Activated CD4-positive, alpha-beta T cell treated with anti-CD3 and anti-CD28 coated beads for 1 hour (primary cell): Measurements from ENCODE around the gene IFI16.
A peak's percentile ranks its signal among the peaks of the same experiment; 100 is the strongest.
"Not testable (repeated sequence)": the region's sequence is repeated elsewhere in the genome, so short reads cannot be mapped to it uniquely, and the experiment has no call there.

Experiments used
- DNase-seq: peaks from one replicate; pipeline ENCODE4 v3.0.0-alpha.2; 2020

Gene IFI16

DNA sequence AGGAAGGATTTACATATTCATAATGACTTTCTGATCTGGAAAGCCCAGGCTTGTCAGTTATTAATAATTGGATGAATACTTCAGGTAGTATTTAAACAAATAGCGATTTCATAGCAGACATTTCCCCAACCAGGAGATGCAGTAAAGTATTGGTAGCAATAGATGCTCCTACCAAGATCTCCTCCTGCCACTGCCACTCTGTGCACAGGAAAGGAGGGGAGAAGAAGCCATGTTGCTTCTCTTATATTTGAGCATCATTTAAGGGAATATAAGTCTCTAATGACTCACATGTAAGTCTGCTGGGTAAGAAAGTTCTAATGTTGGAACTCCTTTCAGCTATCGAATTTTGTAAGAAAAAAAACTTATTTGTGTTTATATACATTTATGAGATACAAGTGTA is 420 bp upstream of the IFI16 start:
- DNase-seq: no peak

GRCh38 chr1:159010391-159010790 is 684 bp downstream of the IFI16 start:
- no peak for DNase-seq

- DNase-seq: not testable (repeated sequence)
Observed at GRCh38 chr1:159011001-159011400, 1.3 kb downstream of the IFI16 start.

GRCh38 chr1:159011751-159012150 is 2.0 kb downstream of the IFI16 start:
- no peak for DNase-seq

DNA sequence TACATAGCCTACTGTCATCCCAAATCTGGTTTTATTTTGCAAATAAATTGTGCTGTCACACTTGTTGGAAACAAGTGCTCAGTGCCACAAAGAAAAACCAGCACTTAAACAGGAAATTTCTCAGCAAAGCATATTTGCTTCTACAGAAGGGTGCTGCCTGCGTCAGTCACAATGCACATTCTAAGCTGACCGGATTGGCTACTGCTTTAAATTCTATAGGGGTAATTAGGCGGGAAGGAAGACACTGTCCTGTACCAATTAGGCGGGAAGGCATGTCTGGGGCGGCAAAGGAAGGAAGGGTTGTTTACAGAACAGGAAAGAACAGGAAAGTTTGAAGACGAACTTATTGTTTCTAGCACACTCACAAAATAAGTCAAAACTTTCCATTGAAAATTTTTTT is 2.8 kb downstream of the IFI16 start:
- DNase-seq: no peak

GRCh38 chr1:159014003-159014571 is 4.4 kb downstream of the IFI16 start:
- no peak for DNase-seq

DNA sequence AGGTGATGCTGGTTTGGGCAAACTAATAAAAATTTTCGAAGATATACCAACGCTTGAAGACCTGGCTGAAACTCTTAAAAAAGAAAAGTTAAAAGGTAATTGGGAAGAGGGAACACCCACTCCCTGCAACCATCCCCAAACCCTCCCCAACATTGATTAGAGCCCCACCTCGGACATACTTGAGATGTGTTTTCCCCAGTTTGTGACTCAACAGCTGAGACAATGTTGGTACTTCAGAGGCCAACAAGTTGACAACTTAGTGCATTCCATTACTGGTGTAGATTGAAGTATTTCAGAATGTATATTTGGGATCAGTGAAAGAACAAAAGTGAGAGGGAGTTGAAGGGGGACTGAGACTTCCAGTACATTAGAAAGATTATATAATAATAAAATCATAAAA is 5.1 kb downstream of the IFI16 start:
- DNase-seq: no peak

- DNase-seq: peak; percentile 56
Observed at GRCh38 chr1:159015440-159015909, 5.8 kb downstream of the IFI16 start.

DNA sequence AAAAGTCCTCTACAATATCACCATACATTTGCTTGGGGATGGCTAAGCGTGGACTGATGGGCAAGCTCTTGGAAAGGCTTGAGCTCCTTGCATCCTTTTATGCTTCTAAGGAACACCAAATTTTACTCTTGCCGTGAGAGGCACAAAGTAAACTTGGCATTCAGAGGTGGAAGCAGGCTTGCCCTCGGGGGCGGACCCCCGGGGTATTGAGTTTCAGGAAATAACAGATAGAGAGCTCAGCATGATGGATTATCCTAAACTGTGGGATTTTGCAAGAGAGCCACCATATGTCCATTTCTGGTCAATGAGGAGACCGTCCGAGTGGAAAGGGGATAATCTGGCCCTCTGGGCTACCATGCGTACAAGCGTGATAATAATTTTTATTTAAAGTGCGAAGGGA is 14.0 kb downstream of the IFI16 start:
- no peak for DNase-seq

DNA sequence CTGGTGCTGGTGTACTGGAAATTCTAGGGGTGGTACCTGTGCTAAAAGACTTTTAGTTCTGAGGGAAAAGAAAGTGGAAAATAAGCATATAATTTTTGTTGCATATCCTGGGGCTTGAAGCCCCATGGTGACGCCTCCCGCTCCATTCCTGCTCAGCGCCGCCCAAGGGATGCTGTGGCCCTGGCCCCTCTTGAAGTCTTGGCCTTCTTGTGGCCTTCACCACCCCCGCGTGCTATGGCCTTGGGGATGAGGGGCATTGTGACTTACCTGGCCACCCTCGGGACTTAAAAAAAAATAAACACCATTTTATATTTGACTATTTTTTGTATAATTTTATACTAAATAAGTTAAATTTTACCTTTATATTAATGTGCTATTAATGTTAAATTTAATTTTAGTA is 15.3 kb downstream of the IFI16 start:
- no peak for DNase-seq

- not testable (repeated sequence) for DNase-seq
Observed at GRCh38 chr1:159026841-159027240, 17.1 kb downstream of the IFI16 start.

DNA sequence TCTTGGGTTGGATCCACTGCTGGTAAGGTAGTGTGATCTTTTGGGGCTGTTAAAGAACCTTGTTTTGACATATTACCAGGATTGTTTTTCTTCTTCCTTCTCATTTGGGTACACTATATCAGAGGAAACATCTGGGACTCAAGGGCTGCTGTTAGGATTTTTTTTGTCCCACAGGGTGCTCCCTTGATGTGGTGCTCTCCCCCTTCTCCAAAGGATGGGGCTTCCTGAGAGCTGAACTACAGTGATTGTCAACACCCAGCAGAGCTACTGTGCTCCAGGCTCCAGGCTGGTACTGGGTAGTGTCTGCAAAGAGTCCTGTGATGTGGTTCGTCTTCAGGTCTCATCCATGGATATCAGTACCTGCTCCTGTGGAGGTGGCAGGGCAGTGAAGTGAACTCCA is 20.6 kb downstream of the IFI16 start:
- DNase-seq: no peak

DNA sequence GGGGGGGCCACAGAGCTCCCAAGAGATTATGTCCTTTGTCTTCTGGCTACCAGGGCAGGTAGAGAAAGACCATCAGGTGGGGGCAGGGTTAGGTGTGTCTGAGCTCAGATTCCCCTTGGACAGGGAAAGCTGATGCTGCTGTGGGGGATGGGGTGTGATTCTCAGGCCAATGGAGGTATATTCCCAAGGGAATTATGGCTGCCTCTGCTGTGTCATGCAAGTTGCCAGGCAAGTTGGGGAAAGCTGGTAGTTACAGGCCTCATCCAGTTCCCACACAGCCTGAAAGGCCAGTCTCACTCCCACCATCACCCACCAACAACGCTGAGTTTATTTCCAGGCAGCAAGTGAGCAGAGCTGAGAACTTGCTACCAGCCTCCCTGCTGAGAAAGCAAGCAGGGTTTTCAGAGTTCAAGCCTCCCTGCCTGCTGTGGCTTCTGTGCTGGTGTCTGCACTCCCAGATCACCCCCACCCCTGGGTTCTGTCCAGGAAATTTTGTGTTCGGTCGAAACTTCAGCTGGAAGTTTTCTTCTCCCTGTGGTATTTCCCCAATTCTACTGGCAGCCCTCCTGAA is 21.3 kb downstream of the IFI16 start:
- no peak for DNase-seq

GRCh38 chr1:159040206-159040605 is 30.5 kb downstream of the IFI16 start:
- DNase-seq: no peak

DNA sequence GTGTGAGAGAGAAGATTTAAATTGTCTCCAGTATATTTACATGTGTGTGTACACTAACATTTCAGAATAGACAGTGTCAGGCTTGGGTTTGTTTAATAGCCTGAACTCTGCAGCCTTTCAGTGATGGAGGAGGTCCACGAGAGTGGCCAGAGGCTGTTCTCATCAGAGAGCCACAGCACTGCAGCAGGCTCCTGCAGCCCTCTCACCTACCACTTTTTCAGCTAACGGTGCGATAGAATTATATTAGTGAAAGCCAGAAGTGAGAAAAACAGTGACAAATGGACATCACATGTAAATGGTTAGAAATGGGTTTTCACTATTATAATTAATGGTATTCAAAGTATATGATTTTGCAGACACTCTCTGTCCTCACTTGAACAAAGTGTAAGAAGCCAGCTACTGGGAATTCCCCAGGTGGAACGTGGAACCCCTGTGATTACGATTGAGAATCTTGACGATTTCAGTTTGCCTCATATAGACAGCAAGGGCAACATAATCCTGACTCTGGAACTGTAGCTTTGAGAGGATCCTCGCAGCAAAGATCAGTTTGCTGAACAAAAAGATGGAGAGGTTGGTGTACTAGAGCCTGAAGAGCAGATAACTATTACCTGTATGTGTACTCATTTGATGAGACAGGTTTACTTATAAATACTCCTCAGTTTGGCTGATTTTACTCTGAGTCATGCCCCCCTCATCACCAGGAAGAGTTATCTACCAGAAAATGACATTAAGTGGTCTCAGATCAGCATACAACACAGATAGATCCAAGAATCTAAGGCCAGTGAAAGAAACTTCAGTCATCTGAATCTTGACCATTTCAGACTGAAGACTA is 31.4 kb downstream of the IFI16 start:
- no peak for DNase-seq

DNA sequence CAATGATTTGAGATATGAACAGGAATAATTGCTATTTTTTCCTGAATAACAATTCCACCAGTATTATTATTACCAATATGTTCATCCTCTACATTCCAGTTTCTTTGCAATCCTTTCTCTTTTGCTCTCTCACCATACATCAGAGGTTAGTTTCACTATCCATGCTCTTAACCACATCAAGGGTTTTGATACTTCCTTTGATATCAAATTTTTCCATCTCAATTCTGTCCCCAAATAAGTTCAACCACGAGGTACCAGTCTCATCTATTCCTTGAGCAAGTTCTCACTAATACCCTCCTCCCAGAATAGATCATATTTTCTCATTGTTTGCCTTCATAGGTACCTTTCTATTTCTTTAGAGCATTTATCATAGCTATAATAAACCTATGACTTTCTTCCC is 36.8 kb downstream of the IFI16 start:
- DNase-seq: not testable (repeated sequence)

GRCh38 chr1:159051436-159051835 is 41.7 kb downstream of the IFI16 start:
- DNase-seq: no peak

DNA sequence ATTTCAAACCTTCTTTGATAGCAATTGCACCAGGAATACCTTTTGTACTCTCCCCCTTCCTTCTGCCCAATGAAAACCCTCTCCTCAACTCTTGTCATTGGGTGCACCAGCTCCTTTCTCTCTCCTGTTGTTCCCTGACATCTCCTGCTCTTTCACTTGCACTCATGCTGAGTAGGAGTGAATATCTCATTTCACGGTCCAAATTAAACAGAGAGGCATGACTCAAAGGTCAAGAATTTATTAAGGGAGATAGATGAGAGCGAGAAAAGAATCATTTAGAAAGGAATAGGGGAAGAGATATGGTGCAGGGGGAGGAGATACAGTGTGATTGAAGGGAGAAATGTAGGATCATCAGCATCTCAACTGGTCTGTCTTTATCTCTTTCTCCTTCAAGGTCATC is 44.7 kb downstream of the IFI16 start:
- DNase-seq: no peak

DNA sequence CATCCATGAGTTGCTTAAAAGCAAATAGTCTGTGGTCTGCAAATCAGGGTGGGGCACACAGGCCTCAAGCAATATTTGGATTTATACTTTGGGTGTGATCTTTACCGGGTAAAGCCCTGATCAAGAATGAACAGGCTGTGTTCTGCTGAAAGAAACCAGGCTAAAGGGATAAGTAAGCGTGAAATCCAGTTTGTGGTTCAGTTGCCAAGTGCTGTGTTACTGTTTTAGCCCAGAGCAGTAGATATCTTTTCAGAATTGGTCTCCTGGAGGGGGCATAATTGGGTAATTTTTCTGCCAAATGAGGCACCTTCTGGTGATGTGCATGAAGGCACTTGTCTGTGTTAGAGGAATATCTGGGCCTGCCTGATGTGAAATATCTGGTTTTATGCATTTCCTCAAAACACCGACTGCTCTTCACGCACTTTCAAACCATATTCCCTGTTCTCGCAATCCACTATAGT is 45.5 kb downstream of the IFI16 start:
- no peak for DNase-seq

- no peak for DNase-seq
Observed at GRCh38 chr1:159056069-159056698, 46.5 kb downstream of the IFI16 start.

- DNase-seq: no peak
Observed at GRCh38 chr1:159058751-159059150, 49.0 kb downstream of the IFI16 start.

- no peak for DNase-seq
Observed at GRCh38 chr1:159065106-159065505, 55.4 kb downstream of the IFI16 start.

DNA sequence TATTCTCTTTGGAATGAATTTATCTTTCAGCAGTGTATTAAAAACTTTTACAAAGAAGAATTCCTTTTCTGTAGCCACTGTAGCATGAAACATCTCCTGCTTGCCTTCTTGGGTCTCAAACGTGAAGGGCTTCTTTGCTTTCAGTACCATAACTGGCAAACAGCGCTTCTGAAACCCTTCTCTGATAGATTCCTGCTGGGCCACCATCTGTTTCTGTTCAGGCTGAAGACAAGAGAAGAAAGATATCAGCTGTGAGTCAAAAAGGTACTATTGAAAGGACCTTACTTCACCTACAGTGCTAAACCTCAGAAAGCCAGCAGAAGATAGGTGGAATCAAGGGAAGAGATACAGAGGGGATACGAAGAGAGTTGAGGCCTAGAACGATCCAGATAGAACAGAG is 56.4 kb downstream of the IFI16 start:
- no peak for DNase-seq
